8988T (cell line): Measurements from ENCODE around the gene MYNN.

Source experiments
- DNase-seq: peaks from one replicate; pipeline ENCODE4 v3.0.0; 2011

MYNN gene

DNA sequence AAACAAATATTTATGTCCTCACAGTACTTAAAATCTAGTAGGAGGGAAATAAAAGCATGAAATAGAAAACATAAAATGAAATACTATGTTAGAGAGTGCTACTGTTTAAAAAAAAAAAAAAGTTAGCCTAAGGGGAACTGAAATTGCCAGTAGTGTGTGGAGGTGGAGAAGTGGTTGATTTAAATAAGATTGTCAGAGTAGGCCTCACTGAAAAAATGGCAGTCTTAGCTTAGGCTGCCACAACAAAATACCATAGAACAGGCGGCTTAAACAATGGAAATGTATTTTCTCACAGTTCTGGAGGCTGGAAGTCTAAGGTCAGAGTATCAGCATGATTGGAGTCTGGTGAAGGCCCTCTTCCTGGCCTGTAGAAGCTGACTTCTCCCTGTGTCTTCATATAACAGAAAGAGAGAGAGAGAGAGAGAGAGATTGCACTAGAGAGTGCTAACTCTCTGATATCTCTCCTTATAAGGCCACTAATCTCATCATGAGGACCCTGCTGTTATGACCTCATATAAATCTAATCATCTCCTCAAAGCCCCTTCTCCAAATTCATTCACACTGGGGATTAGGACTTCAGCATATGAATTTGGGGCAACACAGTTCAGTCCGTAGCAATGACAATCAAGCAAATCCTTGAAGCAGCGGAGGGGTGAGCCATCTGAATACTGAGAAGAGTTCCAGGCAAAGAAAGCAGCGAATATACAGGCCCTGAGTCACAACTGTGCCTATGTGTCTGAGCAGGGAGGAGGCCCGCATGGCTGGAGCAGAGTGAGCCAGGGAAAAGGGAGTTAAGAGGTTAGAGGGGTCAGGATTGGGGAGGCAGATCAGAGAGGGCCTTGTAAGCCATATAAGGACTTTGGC lies 63.1 kb downstream of the MYNN start:
- DNase-seq = no peak

- DNase-seq = no peak
These were observed 63.7 kb downstream of the MYNN start for GRCh38 chr3:169836942-169837275.

DNA sequence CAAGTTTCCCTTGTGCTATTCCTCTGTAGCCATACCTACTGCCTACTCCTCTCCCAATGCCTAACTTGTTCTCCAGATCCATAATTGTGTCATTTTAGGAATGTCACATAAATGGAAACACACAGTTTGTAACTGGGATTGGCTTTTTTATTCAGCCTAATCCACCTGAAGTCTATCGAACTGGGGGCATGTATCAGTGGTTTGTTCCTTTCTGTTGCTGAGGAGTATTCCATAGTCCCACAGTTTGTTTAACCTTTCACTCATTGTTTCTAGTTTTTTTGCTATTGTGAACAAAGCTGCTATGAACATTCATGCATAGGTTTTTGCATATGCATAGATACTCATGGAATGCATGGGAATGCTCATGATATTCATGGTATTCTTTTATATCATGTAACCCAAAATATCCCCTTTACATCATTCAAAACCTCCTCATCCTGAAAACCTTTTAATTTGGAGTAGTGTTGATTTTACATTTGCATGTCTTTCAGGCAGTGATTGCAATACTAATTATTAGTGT lies 65.4 kb downstream of the MYNN start:
- DNase-seq = no peak
